Hematopoietic multipotent progenitor cell treated with erythropoietin and hydrocortisone succinate and interleukin-3 and kit ligand, for 15 days (in vitro differentiated cells): Measurements from ENCODE around the gene PEX11G.
A peak's percentile ranks its signal among the peaks of the same experiment; 100 is the strongest.

Source experiments
- DNase-seq: peaks from one replicate; pipeline ENCODE4 v3.0.0-alpha.2; 2015; ENCODE audit warnings: low spot score

PEX11G gene

DNA sequence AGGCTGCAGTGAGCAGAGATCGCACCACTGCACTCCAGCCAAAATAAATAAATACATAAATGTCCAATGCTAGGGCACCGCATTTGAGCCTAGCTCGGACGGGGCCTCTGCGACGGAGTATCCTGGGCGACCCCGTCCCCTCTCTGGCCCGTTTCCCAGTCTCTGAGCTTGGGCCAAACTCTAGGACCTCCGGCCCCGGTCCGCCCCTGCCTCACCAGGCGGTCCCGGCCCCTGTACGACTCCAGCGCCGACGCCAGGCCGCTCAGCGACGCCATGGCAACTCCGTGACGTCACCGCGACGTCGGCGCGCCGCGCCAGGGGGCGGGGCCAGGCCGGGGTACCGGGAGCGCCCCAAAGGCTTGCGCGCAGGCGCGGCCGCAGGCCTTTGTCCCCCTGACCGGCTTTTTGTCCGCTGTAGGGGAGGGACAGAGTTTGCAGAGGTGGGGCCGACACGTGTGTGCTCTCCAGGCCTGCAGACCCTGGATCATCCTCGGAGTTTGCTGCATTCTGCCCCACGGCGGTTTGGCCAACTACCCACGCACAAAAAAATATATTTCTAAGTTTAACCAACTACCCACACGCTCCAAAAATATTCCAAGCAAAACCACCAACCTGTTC lies at the start of gene PEX11G:
TSS of gene PEX11G (minus strand) at position 300 of the 618 bp plus-strand sequence. CDS start at position 275, 25 bp downstream.
- DNase-seq = peak; percentile 90

DNA sequence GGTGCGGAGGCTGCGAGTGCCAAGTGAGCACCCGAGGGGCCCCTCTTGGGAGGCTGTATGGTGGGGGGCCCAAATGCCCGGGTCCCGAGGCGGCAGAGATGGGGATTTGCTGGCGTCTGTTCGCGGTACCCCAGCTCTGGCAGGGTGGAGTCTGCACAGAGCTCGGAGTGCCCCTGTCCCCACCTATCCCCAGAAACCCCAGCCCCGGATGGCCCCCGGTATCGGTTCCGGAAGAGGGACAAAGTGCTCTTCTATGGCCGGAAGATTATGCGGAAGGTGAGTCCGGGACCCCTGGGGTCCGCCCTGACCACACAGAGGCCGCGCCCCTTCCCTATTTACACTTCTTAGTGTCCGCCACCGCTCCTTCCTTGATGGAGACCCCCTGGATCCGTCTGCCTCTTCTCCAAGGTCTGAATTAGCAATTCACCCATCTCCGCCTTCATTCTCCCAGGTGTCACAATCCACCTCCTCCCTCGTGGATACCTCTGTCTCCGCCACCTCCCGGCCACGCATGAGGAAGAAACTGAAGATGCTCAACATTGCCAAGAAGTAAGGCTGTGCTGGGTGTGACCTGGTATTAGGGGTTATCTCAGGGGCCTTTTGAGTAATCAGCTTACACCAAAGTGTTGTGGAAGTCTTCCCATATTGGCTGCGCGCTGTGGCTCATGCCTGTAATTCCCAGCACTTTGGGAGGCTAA lies 47.3 kb upstream of the PEX11G start:
- peak; percentile 77 for DNase-seq

DNA sequence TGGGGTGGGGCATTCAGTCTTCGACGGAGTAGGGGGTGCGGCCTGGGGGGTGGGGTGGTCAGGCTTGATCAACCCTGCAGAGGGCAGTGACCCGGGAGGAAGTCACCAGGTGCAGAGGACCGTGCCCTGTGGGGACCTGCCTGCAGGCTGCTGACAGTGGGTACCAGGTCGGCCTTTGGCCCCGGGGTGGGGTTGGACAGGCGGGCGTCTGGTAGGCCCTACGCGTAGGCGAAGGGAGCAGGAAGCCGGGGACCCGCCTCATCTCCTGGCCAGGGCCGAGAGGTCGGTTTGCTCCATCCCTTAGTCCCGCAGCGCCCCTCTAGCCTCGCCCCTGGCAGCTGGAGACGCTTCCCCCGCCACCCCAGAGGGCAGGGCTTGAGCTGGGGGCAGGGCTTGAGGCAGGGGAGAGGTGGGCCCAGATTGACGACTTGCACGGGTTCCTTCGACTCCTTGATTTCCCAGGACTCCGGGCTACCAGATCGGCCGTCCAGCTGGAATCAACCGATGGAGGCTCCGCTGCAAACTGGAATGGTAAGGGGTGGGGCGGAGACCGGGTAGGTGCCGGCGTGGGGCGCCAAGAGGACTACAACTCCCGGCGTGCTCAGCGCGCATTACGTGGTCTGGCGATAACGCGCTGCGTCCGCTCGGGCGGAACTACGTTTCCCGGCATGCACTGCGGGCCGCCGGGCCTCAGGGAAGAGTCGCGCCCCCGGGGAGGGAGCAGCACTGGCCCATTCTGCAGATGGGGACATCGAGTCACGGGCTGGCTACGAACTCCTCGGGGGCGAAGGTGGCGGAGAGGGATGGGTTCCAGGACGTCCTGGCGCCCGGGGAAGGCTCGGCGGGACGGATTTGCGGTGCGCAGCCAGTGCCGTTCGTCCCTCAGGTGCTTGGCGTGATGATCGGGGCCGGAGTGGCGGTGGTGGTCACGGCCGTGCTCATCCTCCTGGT lies 46.5 kb upstream of the PEX11G start, which contains the start of gene PNPLA6:
TSS of gene PNPLA6 (plus strand) at position 671 of the 951 bp plus-strand sequence. CDS start at position 743, 72 bp downstream.
- peak; percentile 95 for DNase-seq

DNA sequence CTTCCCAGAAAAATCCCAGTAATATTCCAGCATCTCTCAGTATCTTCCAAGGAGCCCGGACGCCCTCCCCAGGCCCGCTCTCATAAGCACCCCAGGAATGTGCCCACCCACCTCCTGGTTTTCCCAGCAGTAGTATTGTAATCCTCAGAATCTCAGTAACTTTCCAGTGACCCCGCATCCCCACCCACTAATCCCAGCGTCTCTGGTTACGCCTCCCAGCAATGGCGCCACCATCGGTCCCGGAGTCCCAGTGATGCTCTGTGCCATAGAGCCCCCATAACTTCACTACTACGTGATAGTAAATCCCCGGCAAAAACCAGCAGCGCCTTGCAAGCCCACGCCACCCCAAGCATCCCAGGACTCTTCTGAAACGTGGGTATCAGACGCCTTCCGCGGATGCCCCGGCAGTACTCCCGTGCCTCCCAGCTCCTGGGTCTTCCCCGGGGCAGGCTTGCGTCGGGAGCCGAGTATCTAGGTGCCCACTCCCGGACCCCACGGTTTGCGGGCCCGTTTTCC lies 45.8 kb upstream of the PEX11G start:
- no peak for DNase-seq

DNA sequence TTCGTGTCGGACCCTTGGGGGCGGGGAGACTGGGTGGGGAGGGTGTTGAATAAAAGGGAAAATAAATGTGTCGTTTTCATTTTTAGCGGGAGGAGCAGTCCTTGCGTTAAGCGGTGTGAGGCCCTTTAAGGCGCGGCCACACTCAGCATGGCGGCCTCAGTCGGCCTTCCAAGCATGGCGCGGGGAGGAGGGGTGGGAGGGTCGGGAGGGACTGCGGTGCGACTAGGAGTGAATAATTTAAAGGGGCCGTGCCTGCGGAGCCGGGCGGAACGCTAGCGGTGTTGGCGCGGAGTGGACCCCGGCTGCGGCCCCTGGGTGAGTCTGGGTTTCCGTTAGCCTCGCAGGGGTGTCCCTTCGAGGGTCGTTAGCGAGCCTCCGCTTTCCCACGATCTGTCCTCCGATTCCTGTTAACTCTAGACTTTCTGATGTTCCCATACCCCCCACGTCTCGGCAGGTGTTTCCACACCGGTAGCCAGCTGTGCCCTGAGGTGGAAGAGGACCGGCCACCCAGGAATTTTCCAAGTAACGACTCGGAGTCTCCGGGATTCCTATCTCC lies 45.2 kb upstream of the PEX11G start:
- peak; percentile 82 for DNase-seq

DNA sequence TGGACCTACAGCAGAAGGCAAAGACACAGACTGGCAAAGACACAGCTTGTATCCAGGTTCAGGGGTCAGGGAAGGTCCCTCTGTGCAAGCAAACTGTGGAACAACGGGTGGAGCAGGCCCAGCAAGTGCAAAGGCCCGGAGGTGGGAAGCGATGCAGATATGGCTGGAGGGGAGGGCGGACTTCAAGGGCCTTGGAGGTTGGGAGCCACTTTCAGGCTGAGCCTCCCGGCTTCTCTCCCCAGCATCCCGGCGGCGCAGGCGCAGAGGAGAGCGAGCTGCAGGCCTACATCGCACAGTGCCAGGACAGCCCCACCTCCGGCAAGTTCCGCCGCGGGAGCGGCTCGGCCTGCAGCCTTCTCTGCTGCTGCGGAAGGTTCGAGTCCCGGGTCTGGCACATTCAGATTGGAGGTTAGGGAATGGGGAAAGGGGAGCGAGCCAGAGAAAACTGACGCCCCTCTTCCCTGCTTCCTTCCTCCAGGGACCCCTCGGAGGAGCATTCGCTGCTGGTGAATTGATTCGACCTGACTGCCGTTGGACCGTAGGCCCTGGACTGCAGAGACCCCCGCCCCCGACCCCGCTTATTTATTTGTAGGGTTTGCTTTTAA lies 44.5 kb upstream of the PEX11G start:
- DNase-seq = no peak

DNA sequence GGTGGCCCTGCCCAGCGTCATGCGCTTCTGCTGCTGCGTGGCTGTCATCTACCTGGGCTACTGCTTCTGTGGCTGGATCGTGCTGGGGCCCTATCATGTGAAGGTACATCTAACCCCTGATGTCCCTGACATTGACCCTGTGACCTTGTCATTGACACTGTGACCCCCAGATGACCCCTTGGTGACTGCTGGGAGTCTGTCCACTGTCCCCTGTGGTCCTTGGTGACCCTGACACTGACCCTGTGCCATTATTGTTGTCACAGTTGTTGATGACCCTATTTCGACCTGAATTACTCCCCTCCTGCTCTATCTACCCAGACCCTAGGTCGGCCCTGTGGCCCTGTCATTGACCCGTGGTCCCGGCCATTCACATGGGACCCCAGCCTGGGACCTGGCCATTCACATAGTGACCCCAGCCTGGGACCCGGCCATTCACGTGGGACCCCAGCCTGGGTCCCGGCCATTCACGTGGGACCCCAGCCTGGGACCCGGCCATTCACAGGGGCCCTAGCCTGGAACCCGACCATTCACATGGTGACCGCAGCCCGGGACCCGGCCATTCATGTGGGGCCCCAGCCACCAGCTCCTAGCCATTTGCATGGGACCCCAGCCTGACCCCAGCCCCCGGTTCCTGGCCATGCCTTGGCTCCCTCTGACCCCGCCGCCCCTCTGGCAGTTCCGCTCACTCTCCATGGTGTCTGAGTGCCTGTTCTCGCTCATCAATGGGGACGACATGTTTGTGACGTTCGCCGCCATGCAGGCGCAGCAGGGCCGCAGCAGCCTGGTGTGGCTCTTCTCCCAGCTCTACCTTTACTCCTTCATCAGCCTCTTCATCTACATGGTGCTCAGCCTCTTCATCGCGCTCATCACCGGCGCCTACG lies 41.0 kb upstream of the PEX11G start:
- DNase-seq = no peak

DNA sequence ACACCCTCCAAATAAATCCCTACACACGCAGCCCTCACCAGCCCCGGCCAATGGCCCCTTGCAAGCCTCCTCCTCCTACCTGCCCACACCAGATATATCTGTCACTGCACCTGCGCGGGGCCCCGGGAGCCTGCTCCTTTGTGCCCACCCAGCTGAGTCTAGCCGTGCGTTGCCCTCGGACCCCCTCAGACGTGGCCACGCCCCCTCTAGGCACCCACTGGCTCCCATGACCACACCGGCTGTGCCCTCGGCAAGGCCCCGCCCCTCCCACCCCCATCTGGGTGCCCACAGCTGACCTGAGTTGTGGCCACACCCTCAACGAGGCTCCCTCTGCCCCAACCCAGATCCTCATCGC lies 40.4 kb upstream of the PEX11G start:
- no peak for DNase-seq

DNA sequence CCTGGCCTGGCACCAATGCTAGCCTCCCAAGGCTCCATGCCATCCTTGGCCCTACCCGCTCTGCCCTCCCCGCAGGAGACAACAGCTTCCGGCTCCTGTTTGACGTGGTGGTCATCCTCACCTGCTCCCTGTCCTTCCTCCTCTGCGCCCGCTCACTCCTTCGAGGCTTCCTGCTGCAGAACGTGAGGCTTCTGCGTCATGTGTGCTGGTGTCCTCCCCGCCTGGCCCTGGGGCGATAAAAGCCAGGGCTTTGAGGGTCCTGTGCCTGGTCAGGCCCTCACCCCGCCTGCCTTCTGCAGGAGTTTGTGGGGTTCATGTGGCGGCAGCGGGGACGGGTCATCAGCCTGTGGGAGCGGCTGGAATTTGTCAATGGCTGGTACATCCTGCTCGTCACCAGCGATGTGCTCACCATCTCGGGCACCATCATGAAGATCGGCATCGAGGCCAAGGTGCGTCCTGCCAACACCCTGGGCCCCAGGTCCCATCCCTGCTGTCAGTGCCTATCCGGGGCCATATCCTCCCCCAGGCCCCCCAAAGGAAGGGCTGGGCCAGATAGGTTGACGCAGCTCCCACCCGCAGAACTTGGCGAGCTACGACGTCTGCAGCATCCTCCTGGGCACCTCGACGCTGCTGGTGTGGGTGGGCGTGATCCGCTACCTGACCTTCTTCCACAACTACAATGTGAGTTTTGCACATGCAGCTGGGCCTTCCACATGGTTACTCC lies 39.8 kb upstream of the PEX11G start:
- no peak for DNase-seq

DNA sequence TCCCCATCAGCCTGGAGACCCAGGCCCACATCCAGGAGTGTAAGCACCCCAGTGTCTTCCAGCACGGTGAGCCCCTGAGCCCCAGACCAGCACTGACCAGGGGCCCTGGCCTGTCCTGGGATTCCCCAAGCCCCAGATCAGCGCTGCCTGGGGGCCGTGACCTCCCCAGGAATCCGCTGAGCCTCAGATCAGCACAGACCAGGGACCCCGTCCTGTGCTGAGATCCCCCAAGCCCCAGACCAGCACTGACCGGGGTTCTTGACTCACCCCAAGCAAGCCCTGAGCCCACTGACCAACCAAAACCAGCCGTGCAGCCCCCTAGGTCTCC lies 39.3 kb upstream of the PEX11G start:
- no peak for DNase-seq

DNA sequence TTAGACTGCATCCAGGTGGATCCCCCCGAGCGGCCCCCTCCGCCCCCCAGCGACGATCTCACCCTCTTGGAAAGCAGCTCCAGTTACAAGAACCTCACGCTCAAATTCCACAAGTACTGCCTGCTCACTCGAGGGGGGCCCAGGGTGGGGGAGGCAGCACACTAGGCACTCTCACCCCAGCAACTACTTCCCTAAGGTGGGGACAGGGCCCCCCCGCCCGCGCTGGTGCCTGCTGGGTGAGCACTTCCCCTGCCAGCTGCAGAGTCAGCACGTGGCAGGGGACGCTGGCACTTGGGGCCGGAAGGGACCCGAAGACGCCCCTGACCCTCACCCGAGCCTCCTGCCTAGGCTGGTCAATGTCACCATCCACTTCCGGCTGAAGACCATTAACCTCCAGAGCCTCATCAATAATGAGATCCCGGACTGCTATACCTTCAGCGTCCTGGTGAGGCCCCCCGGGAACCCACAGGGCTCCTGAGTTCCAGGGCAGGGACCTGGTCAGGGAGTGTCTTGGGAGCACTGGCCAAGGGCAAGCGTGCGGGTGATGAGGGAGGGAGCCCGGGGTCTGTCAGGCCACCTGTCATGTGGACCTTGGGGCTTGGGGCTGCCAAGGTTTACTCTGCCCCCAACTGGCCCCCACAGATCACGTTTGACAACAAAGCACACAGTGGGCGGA lies 38.8 kb upstream of the PEX11G start:
- DNase-seq = no peak

DNA sequence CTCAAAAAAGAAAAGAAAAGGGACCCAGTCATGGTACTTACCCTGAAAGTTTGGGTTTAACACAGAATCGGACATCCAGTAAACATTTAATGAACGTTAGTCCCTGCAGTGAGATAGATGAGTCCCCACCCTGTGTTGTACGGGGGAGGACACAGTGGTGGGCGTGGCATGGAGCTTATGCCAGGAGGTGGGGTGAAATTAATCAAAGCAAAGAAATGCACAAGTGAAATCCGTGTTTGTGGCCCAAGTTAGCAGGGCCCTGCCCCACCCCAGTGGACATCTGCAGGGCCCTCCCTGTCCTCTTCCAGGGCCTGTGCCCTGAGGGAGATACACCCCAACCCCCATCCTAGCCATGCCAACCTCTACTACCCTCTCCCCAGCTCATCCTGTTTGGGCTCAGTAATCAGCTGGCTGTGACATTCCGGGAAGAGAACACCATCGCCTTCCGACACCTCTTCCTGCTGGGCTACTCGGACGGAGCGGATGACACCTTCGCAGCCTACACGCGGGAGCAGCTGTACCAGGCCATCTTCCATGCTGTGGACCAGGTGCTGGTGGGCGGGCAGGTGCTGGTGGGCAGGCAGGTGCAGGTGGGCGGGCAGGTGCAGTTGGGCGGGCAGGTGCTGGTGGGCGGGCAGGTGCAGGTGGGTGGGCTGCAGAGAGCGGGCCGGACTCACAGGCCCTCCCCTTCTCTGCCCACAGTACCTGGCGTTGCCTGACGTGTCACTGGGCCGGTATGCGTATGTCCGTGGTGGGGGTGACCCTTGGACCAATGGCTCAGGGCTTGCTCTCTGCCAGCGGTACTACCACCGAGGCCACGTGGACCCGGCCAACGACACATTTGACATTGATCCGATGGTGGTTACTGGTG lies 37.5 kb upstream of the PEX11G start:
- no peak for DNase-seq

DNA sequence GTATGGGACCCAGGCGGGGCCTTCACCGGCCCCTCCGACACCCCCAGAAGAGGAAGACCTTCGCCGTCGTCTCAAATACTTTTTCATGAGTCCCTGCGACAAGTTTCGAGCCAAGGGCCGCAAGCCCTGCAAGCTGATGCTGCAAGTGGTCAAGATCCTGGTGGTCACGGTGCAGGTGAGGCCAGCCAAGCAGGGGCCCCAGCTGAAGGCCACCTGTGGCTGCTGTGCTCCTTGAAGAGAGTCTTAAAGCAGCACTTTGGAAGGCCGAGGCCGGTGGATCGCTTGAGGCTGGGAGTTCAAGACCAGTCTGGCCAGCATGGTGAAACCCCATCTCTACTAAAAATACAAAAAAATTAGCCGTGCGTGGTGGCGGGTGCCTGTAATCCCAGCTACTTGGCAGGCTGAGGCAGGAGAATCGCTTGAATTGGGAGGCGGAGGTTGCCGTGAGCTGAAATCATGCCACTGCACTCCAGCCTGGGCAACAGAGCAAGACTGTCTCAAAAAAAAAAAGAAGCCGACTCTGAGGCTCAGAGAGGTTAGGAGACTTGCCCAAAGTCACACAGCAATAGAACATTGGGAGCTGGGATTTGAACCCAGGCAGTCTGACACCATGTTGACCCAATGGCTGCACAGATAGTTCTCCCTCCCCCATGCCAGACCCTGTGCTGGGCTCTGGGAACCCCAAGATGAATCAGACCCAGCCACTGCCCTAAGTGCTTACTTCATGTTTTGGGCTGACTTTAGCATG lies 36.3 kb upstream of the PEX11G start:
- no peak for DNase-seq

DNA sequence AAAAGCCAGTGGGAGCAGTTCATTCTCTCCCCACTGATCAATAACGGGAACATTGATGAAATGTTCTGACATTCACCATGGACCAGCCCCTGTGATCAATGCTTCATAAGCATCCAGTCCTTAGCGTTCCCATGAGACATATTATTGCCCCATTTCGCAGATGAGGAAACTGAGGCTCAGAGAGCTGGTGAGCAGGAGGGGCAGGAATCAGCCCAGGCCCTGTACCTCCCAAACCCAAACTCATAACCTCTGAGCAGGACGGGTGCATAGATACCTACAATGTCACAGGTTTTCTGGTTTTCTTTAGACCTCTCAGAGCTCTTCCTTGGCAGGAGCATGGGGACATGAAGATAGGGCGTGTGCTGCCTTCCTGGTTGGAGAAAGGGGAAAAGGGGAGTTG lies 35.7 kb upstream of the PEX11G start:
- DNase-seq = no peak

DNA sequence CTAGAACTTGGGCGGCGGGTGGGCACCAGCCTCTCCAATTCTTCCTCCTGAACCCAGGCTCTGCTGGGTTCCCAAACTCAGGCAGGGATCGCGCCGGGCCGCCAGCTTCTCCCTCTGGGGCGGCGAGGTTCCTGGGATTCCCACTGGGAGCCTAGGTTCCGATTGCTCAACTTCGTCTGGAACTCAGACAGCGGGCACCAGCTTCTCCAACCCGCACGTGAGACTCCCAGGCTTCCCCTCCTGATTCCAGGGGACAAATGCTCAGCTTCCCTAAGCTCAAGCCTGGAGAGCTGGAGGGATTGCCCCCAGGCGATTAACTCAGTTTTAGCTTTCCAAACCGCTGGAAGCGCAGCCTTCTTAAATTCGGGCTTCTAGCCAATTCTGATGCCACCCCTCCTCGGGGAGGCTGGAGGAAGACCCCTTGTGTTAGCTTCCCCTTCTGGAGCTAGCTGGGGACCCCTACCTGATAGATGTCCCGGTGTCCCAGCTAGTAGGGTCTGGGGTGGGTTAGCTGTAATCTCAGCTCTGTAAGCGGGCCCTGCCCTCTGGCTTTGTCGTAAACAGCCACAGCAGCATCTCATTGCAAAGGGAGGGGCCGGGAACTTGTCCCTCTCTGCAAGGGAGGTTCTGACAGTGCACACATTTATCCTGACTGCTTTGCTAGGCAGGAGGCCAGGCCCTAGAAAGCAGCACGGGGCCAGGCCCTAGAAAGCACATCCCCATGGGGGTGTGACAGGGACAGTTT lies 34.3 kb upstream of the PEX11G start:
- peak; percentile 60 for DNase-seq

DNA sequence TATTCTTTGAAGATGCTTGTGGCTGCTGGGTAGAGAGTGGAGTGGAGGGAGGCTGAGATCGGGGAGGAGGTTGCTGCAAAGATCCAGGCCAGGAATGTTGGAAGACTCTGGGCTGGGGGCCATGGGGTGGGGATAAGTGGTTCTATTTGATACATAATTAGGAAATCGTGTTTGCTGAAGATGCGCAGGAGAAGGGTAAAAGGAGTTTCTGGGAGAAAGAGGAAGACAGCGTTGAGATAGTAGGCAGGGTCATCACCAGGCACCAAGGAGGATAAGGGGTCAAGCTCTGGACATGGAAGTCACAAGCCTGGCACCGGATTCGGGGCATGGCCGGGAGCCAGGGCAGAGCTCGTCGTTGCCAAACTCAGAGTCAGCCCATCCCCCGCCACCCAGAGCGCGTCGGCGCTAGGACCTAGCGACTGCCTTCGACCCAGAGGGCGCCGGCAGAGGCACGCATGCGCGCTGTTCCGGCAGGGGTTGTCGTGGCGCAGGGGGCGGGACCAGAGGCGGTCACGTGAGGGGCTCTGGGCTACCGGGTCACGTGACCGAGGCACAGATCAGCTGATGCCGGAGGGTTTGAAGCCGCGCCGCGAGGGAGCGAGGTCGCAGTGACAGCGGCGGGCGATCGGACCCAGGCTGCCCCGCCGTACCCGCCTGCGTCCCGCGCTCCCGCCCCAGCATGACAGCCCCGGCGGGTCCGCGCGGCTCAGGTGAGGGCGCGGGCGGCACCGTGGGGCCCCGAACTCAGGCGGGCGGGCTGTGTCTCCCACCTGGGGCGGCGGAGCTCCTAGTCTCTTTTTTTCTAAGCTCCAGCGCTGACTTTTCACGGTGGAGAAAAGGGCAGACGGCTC lies 33.5 kb upstream of the PEX11G start, which contains the start of gene MCOLN1:
TSS of gene MCOLN1 (plus strand) at position 553 of the 851 bp plus-strand sequence. CDS start at position 680, 127 bp downstream.
- peak; percentile 99 for DNase-seq
